Measurements from ENCODE around the gene PLXNA4. TPM values are rescaled to one million over a fixed set of nuclear protein-coding genes. Genes with fewer than 3 reads are reported as not detected.

The PLXNA4 gene
- total RNA-seq, 1 donor from 2014 or later = 0.38 TPM

DNA sequence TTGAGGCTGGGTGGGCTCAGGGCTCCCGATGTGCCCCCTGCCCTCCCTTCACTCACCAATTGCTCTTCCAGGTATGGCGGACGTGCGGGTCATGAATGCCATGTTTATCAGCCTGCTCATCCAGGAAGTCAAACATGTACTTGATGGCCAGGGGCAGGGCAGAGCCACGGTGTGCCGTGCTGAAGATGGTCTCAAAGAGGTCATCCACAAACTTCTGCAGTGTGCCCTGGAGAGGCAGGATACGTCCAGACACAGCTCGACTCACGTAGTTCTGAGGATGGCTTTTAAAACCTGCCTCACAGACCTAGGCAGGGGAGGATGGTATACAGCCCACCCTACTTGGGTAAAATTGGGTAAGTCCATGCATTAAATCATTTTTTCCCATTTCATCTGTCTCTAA, 431.2 kb downstream of the PLXNA4 start:
- H3K4me3 Mint-ChIP-seq (ENCODE audit: low read depth) = no peak overlapping the region
- H3K27me3 Mint-ChIP-seq = peaks cover 3% of the 10 kb centered on the region
- TF ChIP-seq, protein P1, sequence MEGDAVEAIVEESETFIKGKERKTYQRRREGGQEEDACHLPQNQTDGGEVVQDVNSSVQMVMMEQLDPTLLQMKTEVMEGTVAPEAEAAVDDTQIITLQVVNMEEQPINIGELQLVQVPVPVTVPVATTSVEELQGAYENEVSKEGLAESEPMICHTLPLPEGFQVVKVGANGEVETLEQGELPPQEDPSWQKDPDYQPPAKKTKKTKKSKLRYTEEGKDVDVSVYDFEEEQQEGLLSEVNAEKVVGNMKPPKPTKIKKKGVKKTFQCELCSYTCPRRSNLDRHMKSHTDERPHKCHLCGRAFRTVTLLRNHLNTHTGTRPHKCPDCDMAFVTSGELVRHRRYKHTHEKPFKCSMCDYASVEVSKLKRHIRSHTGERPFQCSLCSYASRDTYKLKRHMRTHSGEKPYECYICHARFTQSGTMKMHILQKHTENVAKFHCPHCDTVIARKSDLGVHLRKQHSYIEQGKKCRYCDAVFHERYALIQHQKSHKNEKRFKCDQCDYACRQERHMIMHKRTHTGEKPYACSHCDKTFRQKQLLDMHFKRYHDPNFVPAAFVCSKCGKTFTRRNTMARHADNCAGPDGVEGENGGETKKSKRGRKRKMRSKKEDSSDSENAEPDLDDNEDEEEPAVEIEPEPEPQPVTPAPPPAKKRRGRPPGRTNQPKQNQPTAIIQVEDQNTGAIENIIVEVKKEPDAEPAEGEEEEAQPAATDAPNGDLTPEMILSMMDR (IDR thresholded peaks at IDR 0.05; ENCODE audit: unreplicated experiment) = no peak
- H3K9me3 Mint-ChIP-seq (ENCODE audit: low read depth) = no peaks in the 10 kb centered on the region
- H3K36me3 Mint-ChIP-seq (ENCODE audit: insufficient read depth) = no peaks in the 10 kb centered on the region
- H3K4me1 Mint-ChIP-seq (ENCODE audit: low read depth) = no peaks in the 10 kb centered on the region
- no peak overlapping the region for H3K27ac Mint-ChIP-seq
- no peak for DNase-seq (ENCODE audit: low spot score, unreplicated experiment)

DNA sequence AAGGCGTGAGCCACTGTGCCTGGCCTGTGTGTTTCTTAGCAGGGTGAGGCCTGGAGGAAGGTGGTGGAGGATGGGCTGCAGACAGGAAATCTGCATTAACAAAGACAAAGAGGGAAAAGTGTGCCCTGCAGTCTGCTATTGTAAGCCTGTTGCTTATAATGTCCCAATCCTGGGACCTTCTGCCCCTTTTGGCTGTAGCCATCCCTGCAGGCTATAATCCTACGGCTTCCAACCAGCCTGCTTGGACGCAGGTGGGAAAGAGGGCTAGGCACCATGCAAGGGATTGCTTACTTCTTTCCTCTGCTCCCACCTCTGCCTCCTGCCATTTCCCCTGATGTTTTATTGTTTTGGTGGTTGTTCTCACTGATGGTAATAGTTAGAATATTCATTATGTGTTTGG, 434.3 kb downstream of the PLXNA4 start:
- TF ChIP-seq, protein P1 (IDR thresholded peaks at IDR 0.05; ENCODE audit: unreplicated experiment) = no peak
- H3K9me3 Mint-ChIP-seq (ENCODE audit: low read depth) = no peaks in the 10 kb centered on the region
- no peak overlapping the region for H3K27ac Mint-ChIP-seq
- peaks cover 2% of the 10 kb centered on the region for H3K27me3 Mint-ChIP-seq
- no peaks in the 10 kb centered on the region for H3K4me1 Mint-ChIP-seq (ENCODE audit: low read depth)
- no peaks in the 10 kb centered on the region for H3K36me3 Mint-ChIP-seq (ENCODE audit: insufficient read depth)
- DNase-seq (ENCODE audit: low spot score, unreplicated experiment) = no peak
- H3K4me3 Mint-ChIP-seq (ENCODE audit: low read depth) = no peak overlapping the region

DNA sequence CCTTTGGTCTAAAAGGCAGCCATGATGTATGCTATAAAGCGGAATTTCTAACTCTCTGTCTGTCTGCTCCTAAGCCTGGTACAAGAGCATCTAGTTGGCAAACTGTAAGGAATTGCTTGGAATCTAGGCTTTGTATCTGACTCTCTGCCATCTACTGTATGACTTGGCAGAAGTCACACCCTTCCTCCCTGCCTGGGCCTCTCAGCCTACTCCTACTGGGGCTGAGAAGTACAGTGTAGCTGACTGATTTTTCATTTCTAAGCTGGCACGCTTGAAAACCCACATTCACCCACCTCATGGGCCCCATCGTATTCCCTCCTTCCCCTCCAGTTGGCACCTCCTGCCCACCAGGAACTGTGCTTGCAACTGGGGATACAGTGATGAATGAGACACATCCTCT, 435.2 kb downstream of the PLXNA4 start:
- TF ChIP-seq, protein P1 (IDR thresholded peaks at IDR 0.05; ENCODE audit: unreplicated experiment) = no peak
- Mint-ChIP-seq H3K9me3 (ENCODE audit: low read depth) (no peaks in the 10 kb centered on the region), H3K4me1 (ENCODE audit: low read depth) (no peaks in the 10 kb centered on the region), H3K4me3 (ENCODE audit: low read depth) (no peak overlapping the region), H3K27me3 (peaks cover 2% of the 10 kb centered on the region), H3K27ac (no peak overlapping the region), H3K36me3 (ENCODE audit: insufficient read depth) (no peaks in the 10 kb centered on the region)
- DNase-seq (ENCODE audit: low spot score, unreplicated experiment) = no peak

DNA sequence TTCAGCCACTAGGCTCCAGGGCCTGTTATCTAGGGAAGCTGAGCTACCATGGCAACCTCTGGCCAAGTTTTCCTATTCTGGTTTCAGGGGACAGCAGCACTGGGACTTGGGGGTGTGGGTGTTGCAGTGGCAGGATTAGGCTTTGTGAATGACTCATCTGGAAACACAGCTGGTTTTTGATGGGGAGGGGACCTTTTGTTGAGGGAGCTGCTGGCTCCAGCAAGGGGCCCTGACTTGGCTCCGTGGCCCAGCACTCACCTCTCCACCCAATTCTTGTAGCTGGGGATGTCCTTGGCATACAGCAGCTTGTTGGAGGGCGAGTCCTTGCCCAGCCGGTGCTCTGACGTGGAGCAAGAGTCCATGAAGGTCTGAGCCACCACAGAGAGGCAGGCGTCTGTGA, 435.9 kb downstream of the PLXNA4 start:
- H3K4me3 Mint-ChIP-seq (ENCODE audit: low read depth) = no peak overlapping the region
- no peak for DNase-seq (ENCODE audit: low spot score, unreplicated experiment)
- TF ChIP-seq, protein P1 (IDR thresholded peaks at IDR 0.05; ENCODE audit: unreplicated experiment) = no peak
- H3K27me3 Mint-ChIP-seq = peaks cover 2% of the 10 kb centered on the region
- H3K36me3 Mint-ChIP-seq (ENCODE audit: insufficient read depth) = no peaks in the 10 kb centered on the region
- H3K9me3 Mint-ChIP-seq (ENCODE audit: low read depth) = no peaks in the 10 kb centered on the region
- H3K27ac Mint-ChIP-seq = no peak overlapping the region
- no peaks in the 10 kb centered on the region for H3K4me1 Mint-ChIP-seq (ENCODE audit: low read depth)

DNA sequence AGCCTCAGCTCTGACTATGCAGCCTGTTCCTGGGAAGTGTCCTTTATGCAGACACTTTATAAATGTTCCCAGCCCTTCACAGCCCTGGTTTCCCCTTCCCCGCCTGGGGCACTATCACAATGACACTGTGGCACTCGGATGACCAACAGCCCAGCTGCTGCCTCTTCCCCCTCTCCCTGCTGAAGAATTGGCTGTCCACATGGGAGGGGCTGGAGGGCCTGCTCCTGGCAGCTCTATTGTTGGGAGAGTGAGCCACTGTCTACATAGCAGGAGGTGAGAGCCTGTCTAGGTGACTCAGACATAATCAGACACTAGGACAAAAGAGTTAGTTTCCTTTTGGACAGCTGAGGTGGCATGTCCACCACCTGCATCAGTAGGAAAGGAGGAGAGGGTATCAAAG, 437.5 kb downstream of the PLXNA4 start:
- H3K27me3 Mint-ChIP-seq = peaks cover 2% of the 10 kb centered on the region
- H3K27ac Mint-ChIP-seq = no peak overlapping the region
- TF ChIP-seq, protein P1 (IDR thresholded peaks at IDR 0.05; ENCODE audit: unreplicated experiment) = no peak
- H3K36me3 Mint-ChIP-seq (ENCODE audit: insufficient read depth) = no peaks in the 10 kb centered on the region
- DNase-seq (ENCODE audit: low spot score, unreplicated experiment) = no peak
- H3K4me3 Mint-ChIP-seq (ENCODE audit: low read depth) = no peak overlapping the region
- no peaks in the 10 kb centered on the region for H3K4me1 Mint-ChIP-seq (ENCODE audit: low read depth)
- no peaks in the 10 kb centered on the region for H3K9me3 Mint-ChIP-seq (ENCODE audit: low read depth)

All from progenitor cell of endocrine pancreas (in vitro differentiated cells).